HG03060 (cell line): ENCODE data around the gene NT5C.
"Not testable (repeated sequence)": the region's sequence is repeated elsewhere in the genome, so short reads cannot be mapped to it uniquely, and the experiment has no call there.

Experiments used
- ATAC-seq: cut with Tn5 transposase; IDR thresholded peaks from one replicate; pipeline ENCODE4 v1.9.1; 2021; ENCODE audit warnings: low read depth, moderate number of reproducible peaks; ENCODE audit not compliant: unreplicated experiment

Gene NT5C

GRCh38 chr17:75146592-75146991, 15.1 kb upstream of the NT5C start:
- no peak for ATAC-seq

GRCh38 chr17:75144816-75145512, 13.4 kb upstream of the NT5C start:
- ATAC-seq, result no peak

DNA sequence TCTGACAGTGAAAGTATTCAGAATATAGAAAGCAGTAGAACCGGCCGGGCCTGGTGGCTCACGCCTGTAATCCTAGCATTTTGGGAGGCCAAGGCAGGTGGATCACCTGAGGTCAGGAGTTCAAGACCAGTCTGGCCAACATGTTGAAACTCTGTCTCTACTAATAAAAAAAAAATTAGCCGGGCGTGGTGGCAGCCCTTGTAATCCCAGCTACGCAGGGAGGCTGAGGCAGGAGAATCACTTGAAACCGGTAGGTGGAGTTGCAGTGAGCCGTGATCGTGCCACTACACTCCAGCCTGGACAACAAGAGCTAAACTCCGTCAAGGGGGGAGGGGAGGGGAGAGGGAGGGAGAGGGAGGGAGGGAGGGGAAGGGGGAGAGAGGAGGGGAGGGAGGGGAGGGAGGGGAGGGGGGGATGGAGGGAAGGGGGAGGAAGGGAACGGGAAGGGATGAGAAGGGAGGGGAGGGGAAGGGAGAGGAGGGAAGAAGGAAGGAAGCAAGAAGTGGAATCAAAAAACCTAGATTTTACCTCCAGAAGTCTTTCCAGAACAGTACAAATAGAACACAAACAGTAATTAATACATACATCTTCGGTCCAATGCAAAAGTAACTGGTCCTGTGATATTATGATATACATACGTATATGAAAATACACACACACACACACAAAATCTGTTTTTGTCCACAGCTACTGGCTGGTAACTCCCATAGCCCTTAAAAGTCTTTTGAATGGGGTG, 10.9 kb upstream of the NT5C start:
- ATAC-seq, result no peak

DNA sequence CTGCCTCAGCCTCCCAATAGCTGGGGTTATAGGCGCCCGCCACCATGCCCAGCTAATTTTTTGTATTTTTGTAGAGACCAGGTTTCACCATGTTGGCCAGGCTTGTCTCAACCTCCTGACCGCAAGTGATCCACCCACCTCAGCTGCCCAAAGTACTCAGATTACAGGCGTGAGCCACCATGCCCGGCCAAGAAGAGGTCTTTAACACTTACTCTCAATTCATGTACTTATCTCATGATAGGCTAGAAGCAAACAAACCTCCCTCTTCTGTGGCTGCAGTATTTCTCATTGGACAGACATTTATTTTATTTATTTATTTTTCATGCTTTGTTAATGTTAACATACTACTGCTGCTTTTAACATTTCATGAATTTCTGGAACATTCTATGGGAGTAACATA, 7.0 kb upstream of the NT5C start:
- ATAC-seq, result no peak

DNA sequence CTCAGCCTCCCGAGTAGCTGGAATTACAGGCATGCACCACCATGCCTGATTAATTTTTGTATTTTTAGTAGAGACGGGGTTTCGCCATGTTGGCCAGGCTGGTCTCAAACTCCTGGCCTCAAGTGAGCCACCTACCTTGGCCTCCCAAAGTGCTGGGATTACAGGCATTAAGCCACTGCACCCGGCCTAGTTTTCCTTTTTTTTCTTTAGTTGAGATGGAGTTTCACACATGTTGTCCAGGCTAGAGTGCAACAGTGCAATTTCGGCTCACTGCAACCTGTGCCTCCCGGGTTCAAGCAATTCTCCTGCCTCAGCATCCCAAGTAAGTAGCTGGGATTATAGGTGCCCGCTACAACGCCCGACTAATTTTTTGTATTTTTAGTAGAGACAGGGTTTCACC, 6.2 kb upstream of the NT5C start:
- not testable (repeated sequence) for ATAC-seq

- ATAC-seq, result no peak
Measured at GRCh38 chr17:75135946-75136345, 4.4 kb upstream of the NT5C start.

GRCh38 chr17:75135452-75135851, 3.9 kb upstream of the NT5C start:
- no peak for ATAC-seq

DNA sequence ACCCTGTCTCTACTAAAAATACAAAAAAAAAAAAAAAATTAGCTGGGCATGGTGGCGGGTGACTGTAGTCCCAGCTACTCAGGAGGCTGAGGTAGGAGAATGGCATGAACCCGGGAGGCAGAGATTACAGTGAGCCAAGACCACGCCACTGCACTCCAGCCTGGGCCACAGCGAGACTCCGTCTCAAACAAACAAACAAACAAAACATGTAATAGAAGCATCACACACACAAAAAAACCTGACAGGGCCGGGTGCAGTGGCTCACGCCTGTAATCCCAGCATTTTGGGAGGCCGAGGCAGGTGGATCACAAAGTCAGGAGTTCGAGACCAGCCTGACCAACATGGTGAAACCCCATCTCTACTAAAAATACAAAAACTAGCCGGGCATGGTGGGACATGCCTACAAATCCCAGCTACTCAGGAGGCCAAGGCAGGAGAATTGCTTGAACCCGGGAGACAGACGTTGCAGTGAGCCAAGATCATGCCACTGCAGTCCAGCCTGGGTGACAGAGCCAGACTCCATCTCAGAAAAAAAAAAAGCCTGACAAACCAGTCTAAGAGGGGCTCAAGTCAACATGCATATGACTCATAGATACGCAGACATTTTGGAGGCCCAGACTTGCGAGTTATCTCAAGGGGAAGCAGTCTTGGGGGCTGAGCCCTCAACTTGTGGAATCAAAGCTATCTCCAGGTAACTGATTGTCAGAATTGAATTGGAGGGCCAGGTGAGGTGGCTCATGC, 2.2 kb upstream of the NT5C start:
- not testable (repeated sequence) for ATAC-seq

GRCh38 chr17:75133001-75133400, 1.5 kb upstream of the NT5C start:
- ATAC-seq, result no peak

GRCh38 chr17:75132018-75133000, 767 bp upstream of the NT5C start:
- not testable (repeated sequence) for ATAC-seq

DNA sequence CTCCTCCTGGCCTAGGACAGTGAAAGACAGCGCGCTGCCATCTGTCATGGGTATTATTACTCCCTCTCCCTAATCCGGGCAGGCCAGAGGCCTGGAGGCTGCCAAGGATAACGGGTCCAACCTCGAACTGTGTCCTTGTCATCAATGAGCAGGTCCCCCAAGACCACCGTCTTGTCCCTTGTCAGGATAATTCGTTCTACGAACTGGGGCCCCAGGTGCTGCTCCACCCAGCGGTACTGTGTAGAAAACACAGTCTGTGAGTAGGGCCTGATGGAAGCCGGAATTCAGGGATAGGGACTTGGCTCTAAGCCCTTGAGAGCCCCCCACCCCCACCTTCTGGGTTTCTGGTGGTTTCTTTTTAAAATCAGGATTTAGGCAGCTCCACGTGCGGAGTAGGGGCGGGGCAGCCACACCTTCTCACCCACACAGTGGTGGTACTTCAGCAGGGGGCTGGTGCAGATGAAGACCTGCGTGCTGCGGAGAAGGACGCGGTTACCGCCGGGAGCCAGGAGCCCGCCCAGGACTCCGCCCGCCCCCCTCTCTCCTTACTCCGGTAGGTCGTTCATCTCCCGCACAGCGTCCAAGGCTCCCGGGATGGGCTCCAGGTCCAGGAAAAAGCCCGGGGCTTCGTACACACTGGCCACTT, 787 bp downstream of the NT5C start:
- no peak for ATAC-seq

DNA sequence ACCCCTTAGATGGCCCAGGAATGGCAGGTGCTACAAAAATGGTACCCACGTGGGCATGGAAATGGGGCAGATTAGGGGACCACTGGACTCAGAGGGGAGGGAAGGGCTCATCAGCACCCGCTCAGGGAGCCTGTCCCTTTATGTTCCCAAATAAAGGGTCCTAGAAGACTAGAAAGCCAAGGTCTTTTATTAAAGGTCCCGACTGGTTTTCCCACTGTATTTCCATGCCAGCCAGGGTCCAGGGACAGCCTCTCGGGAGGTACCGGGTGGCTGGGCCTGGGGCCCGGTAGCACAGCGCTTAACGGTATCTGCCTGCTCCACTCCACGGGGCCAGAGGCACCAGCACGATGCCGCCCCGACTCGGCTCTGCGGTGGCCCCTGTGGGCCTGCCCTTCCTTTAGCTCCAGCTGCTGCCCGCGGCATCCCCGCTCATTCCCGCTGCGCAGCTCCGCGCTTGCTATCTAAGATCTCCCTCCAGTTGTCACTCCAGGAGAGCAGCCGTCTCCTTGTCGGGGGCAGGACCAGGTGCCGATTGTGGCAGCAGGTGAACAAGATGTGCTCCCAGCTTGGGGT, 1.4 kb downstream of the NT5C start:
- ATAC-seq, result no peak

DNA sequence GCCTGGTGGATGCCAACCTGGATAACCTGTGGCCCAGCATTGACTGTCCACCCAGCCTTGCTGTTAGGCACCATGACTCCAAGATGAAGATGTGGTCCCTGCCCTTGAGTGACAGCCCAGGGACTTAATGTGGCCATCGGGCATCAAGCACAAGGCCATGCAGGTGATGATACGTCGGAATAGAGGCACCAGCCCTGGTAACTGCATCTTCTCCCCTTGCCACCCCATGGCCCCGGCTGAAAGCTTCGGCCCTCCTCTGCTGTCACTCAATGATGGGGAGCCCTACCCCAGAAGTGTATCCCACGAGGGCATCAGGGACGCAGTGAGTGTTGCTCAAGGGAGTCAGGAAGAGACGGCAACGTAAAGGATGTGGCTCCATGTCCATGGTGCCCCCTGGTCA, 2.0 kb downstream of the NT5C start:
- ATAC-seq, result no peak

- no peak for ATAC-seq
Measured at GRCh38 chr17:75128694-75129505, 2.6 kb downstream of the NT5C start.

DNA sequence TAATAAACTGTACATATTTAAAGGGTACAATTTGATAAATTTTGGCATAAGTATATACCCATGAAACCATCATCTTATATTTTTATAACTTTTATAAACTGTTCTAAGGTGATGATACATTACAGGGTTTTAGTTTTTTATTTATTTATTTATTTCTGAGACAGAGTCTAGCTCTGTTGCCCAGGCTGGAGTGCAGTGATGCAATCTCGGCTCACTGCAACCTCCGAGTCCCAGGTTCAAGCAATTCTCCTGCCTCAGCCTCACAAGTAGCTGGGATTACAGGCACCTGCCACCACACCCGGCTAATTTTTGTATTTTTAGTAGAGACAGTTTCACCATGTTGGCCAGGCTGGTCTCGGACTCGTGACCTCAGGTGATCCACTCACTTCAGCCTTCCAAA, 3.6 kb downstream of the NT5C start:
- ATAC-seq, result not testable (repeated sequence)

DNA sequence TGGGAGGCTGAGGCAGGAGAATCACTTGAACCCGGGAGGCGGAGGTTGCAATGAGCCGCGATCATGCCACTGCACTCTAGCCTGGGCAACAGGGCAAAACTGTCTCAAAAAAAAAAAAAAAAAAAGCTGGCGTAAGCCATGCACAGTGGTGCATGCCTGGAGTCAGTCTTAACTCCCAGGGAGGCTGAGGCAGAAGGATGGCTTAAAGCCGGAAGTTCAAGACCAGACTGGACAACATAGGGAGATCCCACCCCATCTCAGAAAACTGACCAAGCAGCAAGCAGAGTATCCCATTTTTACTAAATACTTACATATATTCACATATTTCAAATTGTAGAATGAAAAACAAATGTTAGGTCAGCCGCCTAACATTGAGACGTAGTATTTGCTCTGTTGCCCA, 4.6 kb downstream of the NT5C start:
- no peak for ATAC-seq

DNA sequence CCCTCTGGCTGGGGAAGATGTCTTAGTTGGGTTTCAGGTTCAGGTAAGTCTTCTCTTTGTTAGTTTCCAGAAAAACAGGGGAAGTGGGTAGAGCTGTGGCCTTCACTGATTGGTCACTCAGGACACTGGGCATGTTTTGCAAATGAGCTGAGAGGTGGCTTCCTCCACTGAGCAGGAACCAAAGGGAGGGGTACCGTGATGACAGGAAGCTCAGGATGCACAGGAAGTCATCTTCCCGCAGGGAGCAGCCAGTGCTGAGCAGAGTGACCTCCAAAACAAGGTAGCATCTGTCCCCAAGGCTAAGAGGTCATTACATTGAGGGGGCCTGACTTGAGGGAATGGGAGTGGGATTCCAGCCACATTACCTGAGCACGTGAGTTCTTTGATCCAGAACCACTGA, 5.6 kb downstream of the NT5C start:
- ATAC-seq, result no peak

DNA sequence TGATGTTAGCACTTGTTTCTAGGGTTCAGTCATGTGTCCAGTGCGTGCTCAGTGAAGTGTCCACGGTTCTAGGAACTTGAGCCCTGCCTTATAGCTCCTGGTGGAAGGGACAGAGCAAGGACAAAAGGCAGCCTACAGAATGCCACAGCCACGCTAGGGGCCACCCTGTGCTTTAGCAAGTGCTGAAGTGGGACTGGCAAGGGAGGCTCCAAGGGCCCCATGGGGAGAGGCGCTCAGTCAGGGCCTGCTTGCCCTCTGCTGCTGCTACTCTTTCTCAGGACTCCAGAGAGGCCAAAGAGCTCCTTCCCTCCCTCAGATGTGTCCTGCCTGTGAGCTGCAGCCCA, 6.8 kb downstream of the NT5C start:
- ATAC-seq, result no peak
